ENCODE results near the gene AMBRA1.

Gene AMBRA1

GRCh38 chr11:46593550-46594373 is at the start of gene AMBRA1:
Gene AMBRA1 (minus strand): TSS chr11:46594023. CDS start chr11:46548380, 45,643 bp downstream.
- peak; percentile 85 to 87 for DNase-seq

GRCh38 chr11:46643531-46643930 is 49.7 kb upstream of the AMBRA1 start:
- no peak for DNase-seq

- no peak for DNase-seq
These were observed 49.0 kb upstream of the AMBRA1 start for GRCh38 chr11:46642627-46643335.

- DNase-seq: no peak
These were observed 47.8 kb upstream of the AMBRA1 start for GRCh38 chr11:46641639-46642038.

GRCh38 chr11:46640036-46640788 is 46.4 kb upstream of the AMBRA1 start:
- no peak for DNase-seq

GRCh38 chr11:46639197-46639839 is 45.5 kb upstream of the AMBRA1 start:
- no peak for DNase-seq

GRCh38 chr11:46637546-46637945 is 43.7 kb upstream of the AMBRA1 start:
- no peak for DNase-seq

GRCh38 chr11:46635557-46636139 is 41.8 kb upstream of the AMBRA1 start:
- no peak for DNase-seq

GRCh38 chr11:46633291-46634217 is 39.7 kb upstream of the AMBRA1 start:
- no peak for DNase-seq

GRCh38 chr11:46632502-46632901 is 38.7 kb upstream of the AMBRA1 start:
- DNase-seq: no peak

- DNase-seq: no peak
These were observed 37.9 kb upstream of the AMBRA1 start for GRCh38 chr11:46631676-46632075.

- DNase-seq: no peak
These were observed 36.4 kb upstream of the AMBRA1 start for GRCh38 chr11:46630237-46630636.

- no peak for DNase-seq
These were observed 35.1 kb upstream of the AMBRA1 start for GRCh38 chr11:46628961-46629360.

- DNase-seq: no peak
These were observed 31.6 kb upstream of the AMBRA1 start for GRCh38 chr11:46625406-46625805.

GRCh38 chr11:46618837-46619236 is 25.0 kb upstream of the AMBRA1 start:
- no peak for DNase-seq

GRCh38 chr11:46617972-46618314 is 24.1 kb upstream of the AMBRA1 start:
- no peak for DNase-seq

GRCh38 chr11:46617134-46617971 is 23.5 kb upstream of the AMBRA1 start, which contains the start of the genes ATG13 and HARBI1:
Gene ATG13 (plus strand): TSS chr11:46617553. CDS start chr11:46644292, 26,739 bp downstream.
Gene HARBI1 (minus strand): TSS chr11:46617227. CDS start chr11:46616237, 990 bp downstream.
- peak; percentile 71 to 93 for DNase-seq

GRCh38 chr11:46616551-46617133 is 22.8 kb upstream of the AMBRA1 start:
- DNase-seq: no peak

GRCh38 chr11:46615756-46616155 is 21.9 kb upstream of the AMBRA1 start:
- DNase-seq: no peak

- no peak for DNase-seq
These were observed 18.5 kb upstream of the AMBRA1 start for GRCh38 chr11:46612326-46612725.
